HCT116 (cell line): ENCODE measurements around the gene PRKN. TPM values are rescaled to one million over a fixed set of nuclear protein-coding genes. Genes with fewer than 3 reads are reported as not detected.

ENCODE experiments used
- ATAC-seq: fragments of 200-7000 bp; cut with Tn5 transposase; 2 replicates; pipeline ENCODE4 v1.9.1; 2020; ENCODE audit warnings: mild to moderate bottlenecking, moderate library complexity
- BruUV-seq: library from RNA; stranded (reverse); fragments of 400-500 nt; replicated peaks from 2 replicates; lab custom pipeline; 2021; lab: Mats Ljungman, UMichigan
- CTCF ChIA-PET: fragments of 300-600 bp; sonication (Branson Sonifier 250); formaldehyde crosslinking; loops from one replicate; lab custom pipeline; 2021; ENCODE audit warnings: antibody characterized with exemption; lab: Charles Lee
- POLR2A ChIA-PET: fragments of 300-600, 350-600 bp; sonication (Branson Sonifier 250); formaldehyde crosslinking; loops from one replicate; lab custom pipeline; 2021; ENCODE audit warnings: antibody characterized with exemption; lab: Charles Lee
- RAD21 ChIA-PET, 2 experiments: fragments of 300-600 bp; sonication (Branson Sonifier 250); formaldehyde crosslinking; loops; one replicate each; lab custom pipeline; 2023; ENCODE audit warnings: low total read pairs in 2 of 2; ENCODE audit not compliant: uncharacterized antibody in 2 of 2, unreplicated experiment in 2 of 2, low non-redundant PET in 1 of 2; lab: Charles Lee
- DNase-seq: peaks from one replicate; pipeline ENCODE4 v3.0.0-alpha.2; 2010; ENCODE audit warnings: low read depth, low spot score
- H2AFZ ChIP-seq: fragments of 200-600 bp; shearing (Covaris generic), sonication (generic); 2 replicates; pipeline ENCODE4 v1.6.1; 2017; ENCODE audit warnings: low read depth, mixed run types, mixed read lengths, antibody characterized with exemption, low read length; ENCODE audit not compliant: poor library complexity, severe bottlenecking
- H3K27ac ChIP-seq: 2 replicates; pipeline ENCODE4 v1.5.1; 2012; ENCODE audit warnings: low read depth, low read length
- H3K27me3 ChIP-seq: fragments of 200-600 bp; sonication (generic); 2 replicates; pipeline ENCODE4 v1.6.1; 2016; ENCODE audit warnings: mixed run types, low read length, mixed read lengths; ENCODE audit not compliant: insufficient read depth
- H3K36me3 ChIP-seq, 2 experiments: fragments of 200-500 bp in 1 of 2; fragments of 200-600 bp in 1 of 2; sonication (Bioruptor generic) in 1 of 2; sonication (generic) in 1 of 2; 2 replicates each; pipeline versions ENCODE4 v1.5.1 to v1.6.1; 2014 to 2016; ENCODE audit warnings: low read length in 2 of 2, inconsistent platforms in 1 of 2, mixed read lengths in 1 of 2, mixed run types in 1 of 2; ENCODE audit not compliant: insufficient read depth in 2 of 2, control insufficient read depth in 1 of 2
- H3K4me1 ChIP-seq, 2 experiments: fragments of 200-600 bp in 1 of 2; sonication (generic) in 1 of 2; 2 replicates each; pipeline versions ENCODE4 v1.5.1 to v1.6.1; 2012 to 2017; ENCODE audit warnings: low read length in 2 of 2, inconsistent platforms in 1 of 2, mild to moderate bottlenecking in 1 of 2, mixed read lengths in 1 of 2, mixed run types in 1 of 2, moderate library complexity in 1 of 2; ENCODE audit not compliant: insufficient read depth in 2 of 2, control insufficient read depth in 1 of 2
- H3K4me2 ChIP-seq: fragments of 200-600 bp; sonication (generic); 2 replicates; pipeline ENCODE4 v1.6.1; 2017; ENCODE audit warnings: mixed run types, low read length, mixed read lengths
- H3K4me3 ChIP-seq, 2 experiments: fragments of 200-600 bp in 1 of 2; sonication (generic) in 1 of 2; replicated peaks in 1 of 2; 2 replicates each; pipeline ENCODE4 v1.5.1; 2011 to 2016; ENCODE audit warnings: low read length in 2 of 2, control low read depth in 1 of 2, low read depth in 1 of 2, mild to moderate bottlenecking in 1 of 2, mixed read lengths in 1 of 2, mixed run types in 1 of 2
- H3K79me2 ChIP-seq: fragments of 200-600 bp; sonication (generic); 2 replicates; pipeline ENCODE4 v1.6.1; 2017; ENCODE audit warnings: mild to moderate bottlenecking, mixed run types, low read length, moderate library complexity, mixed read lengths; ENCODE audit not compliant: insufficient read depth
- H3K9ac ChIP-seq: fragments of 200-600 bp; sonication (generic); 2 replicates; pipeline ENCODE4 v1.6.1; 2016; ENCODE audit warnings: low read length, mixed read lengths
- H3K9me2 ChIP-seq: fragments of 200-600 bp; sonication (generic), shearing (Covaris generic); 2 replicates; pipeline ENCODE4 v1.6.1; 2017; ENCODE audit warnings: mixed run types, mild to moderate bottlenecking, moderate library complexity; ENCODE audit not compliant: insufficient read depth
- H3K9me3 ChIP-seq, 2 experiments: fragments of 200-500 bp in 1 of 2; fragments of 200-600 bp in 1 of 2; sonication (Bioruptor generic) in 1 of 2; sonication (generic) in 1 of 2; 2 replicates each; pipeline ENCODE4 v1.6.1; 2014 to 2017; ENCODE audit warnings: low read length in 2 of 2, mixed read lengths in 2 of 2, inconsistent platforms in 1 of 2, low read depth in 1 of 2, mild to moderate bottlenecking in 1 of 2, mixed run types in 1 of 2, moderate library complexity in 1 of 2; ENCODE audit not compliant: control insufficient read depth in 1 of 2, insufficient read depth in 1 of 2
- H4K20me1 ChIP-seq: fragments of 200-600 bp; sonication (generic), shearing (Covaris generic); 2 replicates; pipeline ENCODE4 v1.6.1; 2017; ENCODE audit warnings: mixed run types, mild to moderate bottlenecking, moderate library complexity; ENCODE audit not compliant: insufficient read depth
- ATF3 ChIP-seq: IDR thresholded peaks from 2 replicates; pipeline ENCODE4 v1.6.1; 2012
- CEBPB ChIP-seq: IDR thresholded peaks from 2 replicates; pipeline ENCODE4 v1.6.1; 2012; ENCODE audit warnings: low read depth
- EZH2phosphoT487 ChIP-seq: fragments of 200-600 bp; IDR thresholded peaks from 2 replicates; pipeline ENCODE4 v1.6.1; 2018; ENCODE audit warnings: antibody characterized with exemption, borderline replicate concordance
- MAX ChIP-seq: IDR thresholded peaks from 2 replicates; pipeline ENCODE4 v1.6.1; 2012
- POLR2AphosphoS5 ChIP-seq: IDR thresholded peaks from 2 replicates; pipeline ENCODE4 v1.6.1; 2011; ENCODE audit warnings: mild to moderate bottlenecking, low read depth, low read length, moderate library complexity
- SP1 ChIP-seq: IDR thresholded peaks from 2 replicates; pipeline ENCODE4 v1.6.1; 2012; ENCODE audit warnings: low read depth
- SRF ChIP-seq: IDR thresholded peaks from 2 replicates; pipeline ENCODE4 v1.6.1; 2012; ENCODE audit warnings: low read depth
- TCF7L2 ChIP-seq: IDR thresholded peaks from 2 replicates; pipeline ENCODE4 v1.7.0; 2011; ENCODE audit warnings: borderline replicate concordance, inconsistent platforms; ENCODE audit not compliant: insufficient read depth, insufficient read length; ENCODE audit errors: extremely low read depth
- YY1 ChIP-seq: IDR thresholded peaks from 2 replicates; pipeline ENCODE4 v1.6.1; 2011; ENCODE audit warnings: low read length, low read depth, moderate library complexity, mild to moderate bottlenecking; ENCODE audit not compliant: insufficient replicate concordance; ENCODE audit errors: extremely low read depth
- ZBTB33 ChIP-seq: IDR thresholded peaks from 2 replicates; pipeline ENCODE4 v1.6.1; 2011; ENCODE audit warnings: mild to moderate bottlenecking, low read length, moderate library complexity; ENCODE audit not compliant: insufficient replicate concordance; ENCODE audit errors: extremely low read depth
- ZFX ChIP-seq: fragments of 450-650 bp; IDR thresholded peaks from 2 replicates; pipeline ENCODE4 v1.6.1; 2017
- intact Hi-C: fragments of 100-400 bp; cut with micrococcal nuclease; formaldehyde crosslinking; loops from 2 replicates; pipeline ENCODE4 v1.10.0; 2022
- total RNA-seq: library from RNA; stranded (reverse); gene quantifications from one replicate; pipeline ENCODE4 v1.2.1, GENCODE V29; 2021; ENCODE audit not compliant: unreplicated experiment

PRKN gene
- total RNA-seq, 1 experiment from 2014 or later: 2.6 TPM

GRCh38 chr6:162603231-162604015, 124.1 kb downstream of the PRKN start:
- POLR2A ChIA-PET: no interaction called here
- H3K36me3 ChIP-seq: no peaks in the 10 kb centered on the region
- H3K9ac ChIP-seq: no peak overlapping the region
- CTCF ChIA-PET: no interaction called here
- intact Hi-C loops: no loop called here
- BruUV-seq: no TSS peak
- no peaks in the 10 kb centered on the region for H3K4me1 ChIP-seq
- H3K4me3 ChIP-seq: no peak overlapping the region
- H3K27me3 ChIP-seq: no peaks in the 10 kb centered on the region
- no peak for ATAC-seq
- TF ChIP-seq YY1 (no peak), ATF3 (no peak), EZH2phosphoT487 (no peak), MAX (no peak), ZBTB33 (no peak), SRF (no peak), SP1 (no peak), POLR2AphosphoS5 (no peak), TCF7L2 (no peak), CEBPB (no peak), ZFX (no peak)
- TF ChIP-seq, all 23 proteins: peak for 0
- H3K9me2 ChIP-seq: no peaks in the 10 kb centered on the region
- DNase-seq: no peak
- no peaks in the 10 kb centered on the region for H3K79me2 ChIP-seq
- H4K20me1 ChIP-seq: no peaks in the 10 kb centered on the region
- no peak overlapping the region for H3K27ac ChIP-seq
- H3K9me3 ChIP-seq: no peaks in the 10 kb centered on the region
- RAD21 ChIA-PET: no interaction called here
- no peak overlapping the region for H2AFZ ChIP-seq
- no peak overlapping the region for H3K4me2 ChIP-seq
